ENCODE results near the gene SPATA6L.

SPATA6L gene

GRCh38 chr9:4704129-4704528 lies 37.8 kb upstream of the SPATA6L start:
- DNase-seq (ENCODE audit: low spot score): no peak
- TF ChIP-seq CTCF (IDR thresholded peaks at IDR 0.05; ENCODE audit: borderline replicate concordance, control extremely low read depth, extremely low read depth, insufficient read depth, missing control alignments): no peak
- in situ Hi-C loops (cut with MboI; ENCODE audit: low sequenced_read_pairs, unreplicated experiment): no loop called here

GRCh38 chr9:4701526-4701925 lies 35.2 kb upstream of the SPATA6L start:
- no peak for DNase-seq (ENCODE audit: low spot score)
- no peak for TF ChIP-seq CTCF (IDR thresholded peaks at IDR 0.05; ENCODE audit: borderline replicate concordance, control extremely low read depth, extremely low read depth, insufficient read depth, missing control alignments)
- in situ Hi-C loops (cut with MboI; ENCODE audit: low sequenced_read_pairs, unreplicated experiment): no loop called here

GRCh38 chr9:4700932-4701331 lies 34.7 kb upstream of the SPATA6L start:
- in situ Hi-C loops (cut with MboI; ENCODE audit: low sequenced_read_pairs, unreplicated experiment): no loop called here
- DNase-seq (ENCODE audit: low spot score): no peak
- no peak for TF ChIP-seq CTCF (IDR thresholded peaks at IDR 0.05; ENCODE audit: borderline replicate concordance, control extremely low read depth, extremely low read depth, insufficient read depth, missing control alignments)

- DNase-seq (ENCODE audit: low spot score): no peak
- no peak for TF ChIP-seq CTCF (IDR thresholded peaks at IDR 0.05; ENCODE audit: borderline replicate concordance, control extremely low read depth, extremely low read depth, insufficient read depth, missing control alignments)
- in situ Hi-C loops (cut with MboI; ENCODE audit: low sequenced_read_pairs, unreplicated experiment): no loop called here
Observed at GRCh38 chr9:4700091-4700490, 33.8 kb upstream of the SPATA6L start.

- TF ChIP-seq CTCF (IDR thresholded peaks at IDR 0.05; ENCODE audit: borderline replicate concordance, control extremely low read depth, extremely low read depth, insufficient read depth, missing control alignments): no peak
- in situ Hi-C loops (cut with MboI; ENCODE audit: low sequenced_read_pairs, unreplicated experiment): no loop called here
- DNase-seq (ENCODE audit: low spot score): no peak
Observed at GRCh38 chr9:4691795-4692194, 25.5 kb upstream of the SPATA6L start.

- no peak for TF ChIP-seq CTCF (IDR thresholded peaks at IDR 0.05; ENCODE audit: borderline replicate concordance, control extremely low read depth, extremely low read depth, insufficient read depth, missing control alignments)
- DNase-seq (ENCODE audit: low spot score): no peak
- in situ Hi-C loops (cut with MboI; ENCODE audit: low sequenced_read_pairs, unreplicated experiment): no loop called here
Observed at GRCh38 chr9:4690144-4690543, 23.9 kb upstream of the SPATA6L start.

- in situ Hi-C loops (cut with MboI; ENCODE audit: low sequenced_read_pairs, unreplicated experiment): no loop called here
- no peak for DNase-seq (ENCODE audit: low spot score)
- TF ChIP-seq CTCF (IDR thresholded peaks at IDR 0.05; ENCODE audit: borderline replicate concordance, control extremely low read depth, extremely low read depth, insufficient read depth, missing control alignments): no peak
Observed at GRCh38 chr9:4689687-4690104, 23.4 kb upstream of the SPATA6L start.

Data from GM13976 (cell line).